Sigmoid colon (tissue), 4 donors: ENCODE measurements around the gene SEC14L6.
"Not testable (repeated sequence)": the region's sequence is repeated elsewhere in the genome, so short reads cannot be mapped to it uniquely, and the experiment has no call there.

Experiments used
- CTCF ChIP-seq, 4 experiments: fragments of 450-650 bp in 3 of 4; fragments of 200-600 bp in 1 of 4; IDR thresholded peaks; one replicate each; pipeline ENCODE4 v1.5.1; 2016 to 2019; ENCODE audit warnings: antibody characterized with exemption in 4 of 4, mild to moderate bottlenecking in 3 of 4, moderate library complexity in 2 of 4
- POLR2AphosphoS5 ChIP-seq, 4 donors: sonication (generic); formaldehyde crosslinking; IDR thresholded peaks; one replicate each; pipeline ENCODE4 v1.6.1; 2017; ENCODE audit warnings: antibody characterized with exemption in 4 of 4

GRCh38 chr22:30567277-30567676, 20.7 kb upstream of the SEC14L6 start:
- TF ChIP-seq CTCF, POLR2AphosphoS5 (IDR thresholded peaks at IDR 0.05): not testable (repeated sequence)
